ENCODE data around the gene PRKCE. TPM values are rescaled to one million over a fixed set of nuclear protein-coding genes. Genes with fewer than 3 reads are reported as not detected.

PRKCE gene
- total RNA-seq, 1 experiment from 2014 or later = 14.8 TPM

DNA sequence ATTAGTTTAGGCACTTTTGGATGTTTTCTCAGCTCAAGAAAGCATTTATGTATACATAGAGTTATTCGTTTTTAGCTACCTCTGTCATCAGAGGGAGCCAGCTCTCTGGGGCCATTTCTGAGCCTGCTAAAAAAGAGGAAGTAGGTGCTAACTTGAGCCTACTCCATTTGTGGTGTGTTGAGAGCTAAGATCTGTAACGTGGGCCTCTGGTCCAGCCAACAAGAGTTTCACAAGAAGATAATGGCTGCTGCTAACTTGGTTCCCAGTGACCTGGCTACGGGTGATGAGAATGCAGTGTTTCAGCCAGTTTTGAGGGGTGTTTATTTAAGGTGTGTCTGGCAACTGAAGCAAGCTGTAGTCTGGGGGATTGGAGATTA is 182.5 kb downstream of the PRKCE start:
- Histone ChIP-seq H3K9ac (ENCODE audit: low read length) (no peak overlapping the region), H3K9me2 (ENCODE audit: insufficient read depth) (no peaks in the 10 kb centered on the region), H3K9me3 (ENCODE audit: control insufficient read depth in 1 of 2, insufficient read depth in 1 of 2, low read depth in 1 of 2, low read length in 2 of 2) (peaks cover 9 to 13% of the 10 kb centered on the region in 2 experiments; a peak in 2 of 4 replicates), H3K79me2 (ENCODE audit: insufficient read depth, low read length) (0 out of 2 replicates have a peak, but pooled peaks cover 4% of the 10 kb centered on the region), H4K20me1 (ENCODE audit: insufficient read depth) (no peaks in the 10 kb centered on the region), H3K27me3 (ENCODE audit: insufficient read depth, low read length) (no peaks in the 10 kb centered on the region), H3K36me3 (ENCODE audit: control insufficient read depth in 1 of 2, insufficient read depth in 2 of 2, low read length in 2 of 2) (no peaks in the 10 kb centered on the region), H2AFZ (ENCODE audit: low read depth, low read length, poor library complexity, severe bottlenecking) (no peak overlapping the region), H3K27ac (ENCODE audit: low read depth, low read length) (no peak overlapping the region), H3K4me2 (ENCODE audit: low read length) (no peak overlapping the region), H3K4me3 (replicated peaks in 1 of 2; ENCODE audit: low read depth in 1 of 2, low read length in 2 of 2) (no peak overlapping the region), H3K4me1 (ENCODE audit: control insufficient read depth in 1 of 2, insufficient read depth in 2 of 2, low read length in 2 of 2) (no peaks in the 10 kb centered on the region)
- BruUV-seq (replicated peaks) = no TSS peak
- DNase-seq (ENCODE audit: low read depth, low spot score) (no peak), ATAC-seq (no peak)
- TF ChIP-seq FOSL1 (IDR thresholded peaks at IDR 0.05; ENCODE audit: low read depth) (no peak), YY1 (IDR thresholded peaks at IDR 0.05; ENCODE audit: extremely low read depth, insufficient replicate concordance, low read depth, low read length) (no peak), SIN3A (IDR thresholded peaks at IDR 0.05; ENCODE audit: low read depth) (no peak), POLR2A (IDR thresholded peaks at IDR 0.05; ENCODE audit: borderline replicate concordance, extremely low read depth, insufficient read depth, insufficient read length) (no peak), ELF1 (IDR thresholded peaks at IDR 0.05; ENCODE audit: borderline replicate concordance, low read depth) (no peak), EGR1 (IDR thresholded peaks at IDR 0.05; ENCODE audit: low read depth) (no peak), ZFX (IDR thresholded peaks at IDR 0.05) (no peak), EZH2 (IDR thresholded peaks at IDR 0.05) (no peak), SRF (IDR thresholded peaks at IDR 0.05; ENCODE audit: low read depth) (no peak), SP1 (IDR thresholded peaks at IDR 0.05; ENCODE audit: low read depth) (no peak), EZH2phosphoT487 (IDR thresholded peaks at IDR 0.05; ENCODE audit: borderline replicate concordance) (no peak), TCF7L2 (IDR thresholded peaks at IDR 0.05; ENCODE audit: borderline replicate concordance, extremely low read depth, insufficient read depth, insufficient read length) (no peak), CEBPB (IDR thresholded peaks at IDR 0.05; ENCODE audit: low read depth) (no peak), POLR2AphosphoS5 (IDR thresholded peaks at IDR 0.05; ENCODE audit: low read depth, low read length) (no peak), RAD21 (IDR thresholded peaks at IDR 0.05; ENCODE audit: low read depth) (no peak), ZNF274 (IDR thresholded peaks at IDR 0.05; ENCODE audit: low read depth, low read length) (no peak), CBX3 (IDR thresholded peaks at IDR 0.05; ENCODE audit: low read depth) (no peak)
- TF ChIP-seq, protein P1, sequence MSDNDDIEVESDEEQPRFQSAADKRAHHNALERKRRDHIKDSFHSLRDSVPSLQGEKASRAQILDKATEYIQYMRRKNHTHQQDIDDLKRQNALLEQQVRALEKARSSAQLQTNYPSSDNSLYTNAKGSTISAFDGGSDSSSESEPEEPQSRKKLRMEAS (IDR thresholded peaks at IDR 0.05) = no peak
- TF ChIP-seq, protein P2, sequence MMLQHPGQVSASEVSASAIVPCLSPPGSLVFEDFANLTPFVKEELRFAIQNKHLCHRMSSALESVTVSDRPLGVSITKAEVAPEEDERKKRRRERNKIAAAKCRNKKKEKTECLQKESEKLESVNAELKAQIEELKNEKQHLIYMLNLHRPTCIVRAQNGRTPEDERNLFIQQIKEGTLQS (IDR thresholded peaks at IDR 0.05) = no peak
- ChIA-PET POLR2A (no interaction called here), CTCF (no interaction called here), RAD21 (ENCODE audit: low non-redundant PET in 1 of 2, low total read pairs in 2 of 2, uncharacterized antibody in 2 of 2, unreplicated experiment in 2 of 2) (no interaction called here)
- intact Hi-C loops (cut with micrococcal nuclease) = no loop called here
